Measurements from ENCODE around the gene PPP1R7. TPM values are rescaled to one million over a fixed set of nuclear protein-coding genes. Genes with fewer than 3 reads are reported as not detected.

The PPP1R7 gene
- polyA plus RNA-seq, 1 of the 3 experiments (the other 2 are of a cell fraction), result 56.9 TPM

DNA sequence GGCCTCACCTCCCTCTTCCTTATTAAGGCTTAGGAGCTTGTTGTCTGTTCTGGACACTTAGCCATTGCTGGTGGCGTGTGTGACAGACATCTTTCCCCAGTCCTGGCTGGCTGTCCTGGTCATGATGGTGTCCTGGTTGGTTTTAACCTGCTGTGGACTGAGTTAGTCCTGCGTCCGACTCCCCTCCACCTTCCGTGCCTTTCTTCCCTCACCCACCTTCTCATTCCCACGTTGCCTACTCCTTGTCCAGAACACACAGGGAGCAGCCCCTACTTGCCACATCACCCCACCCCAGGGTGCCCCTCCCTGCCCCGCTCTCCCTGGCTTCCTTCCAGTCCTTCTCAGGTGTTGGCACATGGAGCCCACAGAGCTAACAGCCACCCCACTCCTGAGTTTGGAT lies 47.7 kb downstream of the PPP1R7 start:
- Histone ChIP-seq H3K4me2 (no peak overlapping the region), H3F3A (replicated peaks; ENCODE audit: insufficient read depth) (no peaks in the 10 kb centered on the region), H3K27me3 (ENCODE audit: insufficient read depth) (no peaks in the 10 kb centered on the region), H3K9me2 (no peaks in the 10 kb centered on the region), H3K27ac (ENCODE audit: low read depth in 2 of 2, low read length in 1 of 2) (no peak overlapping the region), H3K9me3 (no peaks in the 10 kb centered on the region), H2AFZ (ENCODE audit: low read depth) (no peak overlapping the region), H3K36me3 (replicated peaks in 1 of 2; ENCODE audit: control insufficient read depth in 1 of 2, insufficient read depth in 2 of 2, low read length in 1 of 2) (no peaks in the 10 kb centered on the region), H3K79me2 (ENCODE audit: insufficient read depth) (no peaks in the 10 kb centered on the region), H4K20me1 (ENCODE audit: insufficient read depth) (no peaks in the 10 kb centered on the region), H3K4me1 (ENCODE audit: control insufficient read depth in 1 of 2, insufficient read depth in 2 of 2, low read depth in 1 of 2, low read length in 1 of 2) (no peaks in the 10 kb centered on the region), H3K4me3 (ENCODE audit: low read depth in 2 of 2, low read length in 1 of 2) (no peak overlapping the region), H3K9ac (no peak overlapping the region)
- no peak for DNase-seq
- no peak for TF ChIP-seq NRF1 (IDR thresholded peaks at IDR 0.05; ENCODE audit: low read depth, low read length)
- TF ChIP-seq, protein P1, sequence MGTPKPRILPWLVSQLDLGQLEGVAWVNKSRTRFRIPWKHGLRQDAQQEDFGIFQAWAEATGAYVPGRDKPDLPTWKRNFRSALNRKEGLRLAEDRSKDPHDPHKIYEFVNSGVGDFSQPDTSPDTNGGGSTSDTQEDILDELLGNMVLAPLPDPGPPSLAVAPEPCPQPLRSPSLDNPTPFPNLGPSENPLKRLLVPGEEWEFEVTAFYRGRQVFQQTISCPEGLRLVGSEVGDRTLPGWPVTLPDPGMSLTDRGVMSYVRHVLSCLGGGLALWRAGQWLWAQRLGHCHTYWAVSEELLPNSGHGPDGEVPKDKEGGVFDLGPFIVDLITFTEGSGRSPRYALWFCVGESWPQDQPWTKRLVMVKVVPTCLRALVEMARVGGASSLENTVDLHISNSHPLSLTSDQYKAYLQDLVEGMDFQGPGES (IDR thresholded peaks at IDR 0.05; ENCODE audit: low read depth, low read length), result no peak
- TF ChIP-seq FOSL2 (IDR thresholded peaks at IDR 0.05; ENCODE audit: borderline replicate concordance, low read depth), result no peak
- no peak for TF ChIP-seq RFX5 (IDR thresholded peaks at IDR 0.05; ENCODE audit: low read length)
- TF ChIP-seq FOXJ3 (CRISPR knock-in tag; IDR thresholded peaks at IDR 0.05), result no peak
- no peak for TF ChIP-seq TAF1 (IDR thresholded peaks at IDR 0.05; ENCODE audit: borderline replicate concordance, low read depth, low read length)
- TF ChIP-seq SMC3 (IDR thresholded peaks at IDR 0.05; ENCODE audit: low read depth, low read length), result no peak
- no peak for TF ChIP-seq YY1 (IDR thresholded peaks at IDR 0.05; ENCODE audit: low read depth)
- TF ChIP-seq, protein P2, sequence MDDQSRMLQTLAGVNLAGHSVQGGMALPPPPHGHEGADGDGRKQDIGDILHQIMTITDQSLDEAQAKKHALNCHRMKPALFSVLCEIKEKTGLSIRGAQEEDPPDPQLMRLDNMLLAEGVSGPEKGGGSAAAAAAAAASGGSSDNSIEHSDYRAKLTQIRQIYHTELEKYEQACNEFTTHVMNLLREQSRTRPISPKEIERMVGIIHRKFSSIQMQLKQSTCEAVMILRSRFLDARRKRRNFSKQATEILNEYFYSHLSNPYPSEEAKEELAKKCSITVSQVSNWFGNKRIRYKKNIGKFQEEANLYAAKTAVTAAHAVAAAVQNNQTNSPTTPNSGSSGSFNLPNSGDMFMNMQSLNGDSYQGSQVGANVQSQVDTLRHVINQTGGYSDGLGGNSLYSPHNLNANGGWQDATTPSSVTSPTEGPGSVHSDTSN (IDR thresholded peaks at IDR 0.05), result no peak
- POLR2A ChIA-PET, result no interaction called here
- CTCF ChIA-PET, result interaction anchor here (1.2 kb wide), 1 partner anchor 11 kb away, joined by 3 read pairs; no protein-coding TSS in a partner anchor
- 80% methylated on average over 6 of the region's 6 CpGs for WGBS (ENCODE audit: low lambda C conversion rate)

DNA sequence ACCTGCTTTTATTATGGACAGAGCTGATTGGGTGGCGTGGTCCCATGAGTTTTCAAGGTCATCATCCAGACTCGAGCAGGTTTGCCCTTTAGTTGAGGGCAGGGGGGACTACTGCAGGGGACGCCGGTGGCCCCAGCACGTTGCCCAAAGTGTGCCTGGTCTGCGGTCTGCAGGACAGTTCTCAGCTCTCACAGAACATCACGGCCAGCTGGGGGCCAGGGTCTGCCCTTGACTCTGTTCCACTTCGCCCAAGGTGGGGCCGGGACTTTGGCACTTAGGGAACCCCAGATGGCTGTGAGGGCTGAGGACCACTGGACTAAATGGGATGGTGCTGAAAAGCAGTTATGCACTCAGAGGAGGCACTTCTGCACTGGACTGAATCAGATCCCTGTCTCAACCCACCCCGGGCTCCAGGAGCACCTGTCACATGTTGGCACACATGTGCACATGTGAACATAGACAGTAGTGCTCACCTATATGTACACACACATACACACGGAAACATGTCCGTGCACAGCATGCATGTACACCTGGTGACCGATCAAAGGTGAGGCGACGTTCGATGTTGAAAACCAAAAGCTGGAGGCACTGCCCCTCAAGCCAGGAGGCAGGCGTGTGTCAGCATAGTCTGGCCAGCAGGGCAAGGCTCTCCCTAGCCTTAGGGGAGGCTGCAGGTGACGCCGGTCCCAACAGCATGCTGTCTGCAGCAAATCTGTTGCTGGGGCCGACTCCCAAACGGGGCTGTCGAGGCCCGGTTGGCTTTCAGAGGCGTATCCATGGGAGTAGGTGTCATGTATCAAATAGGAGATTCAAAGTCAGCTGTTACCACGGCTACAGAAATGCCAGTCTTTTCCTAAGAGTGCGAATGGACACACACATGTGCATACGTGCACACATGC lies 48.4 kb downstream of the PPP1R7 start:
- CTCF ChIA-PET, result interaction anchor here (1.2 kb wide), 1 partner anchor 12 kb away, joined by 3 read pairs; no protein-coding TSS in a partner anchor
- WGBS (ENCODE audit: low lambda C conversion rate), result 65% methylated on average over 23 of the region's 27 CpGs
- H4K20me1 ChIP-seq (ENCODE audit: insufficient read depth), result no peaks in the 10 kb centered on the region
- no peaks in the 10 kb centered on the region for H3K79me2 ChIP-seq (ENCODE audit: insufficient read depth)
- H3K9me2 ChIP-seq, result no peaks in the 10 kb centered on the region
- no peak overlapping the region for H2AFZ ChIP-seq (ENCODE audit: low read depth)
- no peak overlapping the region for H3K9ac ChIP-seq
- no peaks in the 10 kb centered on the region for H3F3A ChIP-seq (replicated peaks; ENCODE audit: insufficient read depth)
- no peaks in the 10 kb centered on the region for H3K4me1 ChIP-seq (ENCODE audit: control insufficient read depth in 1 of 2, insufficient read depth in 2 of 2, low read depth in 1 of 2, low read length in 1 of 2)
- H3K4me3 ChIP-seq (ENCODE audit: low read depth in 2 of 2, low read length in 1 of 2), result no peak overlapping the region
- no peaks in the 10 kb centered on the region for H3K36me3 ChIP-seq (replicated peaks in 1 of 2; ENCODE audit: control insufficient read depth in 1 of 2, insufficient read depth in 2 of 2, low read length in 1 of 2)
- no peak overlapping the region for H3K27ac ChIP-seq (ENCODE audit: low read depth in 2 of 2, low read length in 1 of 2)
- no peak overlapping the region for H3K4me2 ChIP-seq
- no peak for DNase-seq
- no peaks in the 10 kb centered on the region for H3K9me3 ChIP-seq
- POLR2A ChIA-PET, result no interaction called here
- no peaks in the 10 kb centered on the region for H3K27me3 ChIP-seq (ENCODE audit: insufficient read depth)
- TF ChIP-seq EP300 (IDR thresholded peaks at IDR 0.05; ENCODE audit: borderline replicate concordance in 1 of 2, low read depth in 1 of 2, low read length in 1 of 2), result no peak
- no peak for TF ChIP-seq MXI1 (IDR thresholded peaks at IDR 0.05; ENCODE audit: low read depth, low read length)
- no peak for TF ChIP-seq SIN3A (IDR thresholded peaks at IDR 0.05; ENCODE audit: borderline replicate concordance, low read depth, low read length)
- no peak for TF ChIP-seq ELF1 (IDR thresholded peaks at IDR 0.05)
- TF ChIP-seq, protein P1 (IDR thresholded peaks at IDR 0.05; ENCODE audit: low read depth, low read length), result no peak
- no peak for TF ChIP-seq JUND (IDR thresholded peaks at IDR 0.05)
- TF ChIP-seq FOXM1 (IDR thresholded peaks at IDR 0.05; ENCODE audit: low read depth), result no peak
- TF ChIP-seq RFX5 (IDR thresholded peaks at IDR 0.05; ENCODE audit: low read length), result no peak
- TF ChIP-seq, protein P3, sequence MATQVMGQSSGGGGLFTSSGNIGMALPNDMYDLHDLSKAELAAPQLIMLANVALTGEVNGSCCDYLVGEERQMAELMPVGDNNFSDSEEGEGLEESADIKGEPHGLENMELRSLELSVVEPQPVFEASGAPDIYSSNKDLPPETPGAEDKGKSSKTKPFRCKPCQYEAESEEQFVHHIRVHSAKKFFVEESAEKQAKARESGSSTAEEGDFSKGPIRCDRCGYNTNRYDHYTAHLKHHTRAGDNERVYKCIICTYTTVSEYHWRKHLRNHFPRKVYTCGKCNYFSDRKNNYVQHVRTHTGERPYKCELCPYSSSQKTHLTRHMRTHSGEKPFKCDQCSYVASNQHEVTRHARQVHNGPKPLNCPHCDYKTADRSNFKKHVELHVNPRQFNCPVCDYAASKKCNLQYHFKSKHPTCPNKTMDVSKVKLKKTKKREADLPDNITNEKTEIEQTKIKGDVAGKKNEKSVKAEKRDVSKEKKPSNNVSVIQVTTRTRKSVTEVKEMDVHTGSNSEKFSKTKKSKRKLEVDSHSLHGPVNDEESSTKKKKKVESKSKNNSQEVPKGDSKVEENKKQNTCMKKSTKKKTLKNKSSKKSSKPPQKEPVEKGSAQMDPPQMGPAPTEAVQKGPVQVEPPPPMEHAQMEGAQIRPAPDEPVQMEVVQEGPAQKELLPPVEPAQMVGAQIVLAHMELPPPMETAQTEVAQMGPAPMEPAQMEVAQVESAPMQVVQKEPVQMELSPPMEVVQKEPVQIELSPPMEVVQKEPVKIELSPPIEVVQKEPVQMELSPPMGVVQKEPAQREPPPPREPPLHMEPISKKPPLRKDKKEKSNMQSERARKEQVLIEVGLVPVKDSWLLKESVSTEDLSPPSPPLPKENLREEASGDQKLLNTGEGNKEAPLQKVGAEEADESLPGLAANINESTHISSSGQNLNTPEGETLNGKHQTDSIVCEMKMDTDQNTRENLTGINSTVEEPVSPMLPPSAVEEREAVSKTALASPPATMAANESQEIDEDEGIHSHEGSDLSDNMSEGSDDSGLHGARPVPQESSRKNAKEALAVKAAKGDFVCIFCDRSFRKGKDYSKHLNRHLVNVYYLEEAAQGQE (IDR thresholded peaks at IDR 0.05; ENCODE audit: low read depth, low read length), result no peak
- TF ChIP-seq, protein P2 (IDR thresholded peaks at IDR 0.05), result no peak
- TF ChIP-seq CHD2 (IDR thresholded peaks at IDR 0.05; ENCODE audit: low read length, partially characterized antibody), result no peak
- TF ChIP-seq YY1 (IDR thresholded peaks at IDR 0.05; ENCODE audit: low read depth), result no peak
